GM18868 (cell line): Measurements from ENCODE around the gene DOC2A.

Source experiments
- ATAC-seq: cut with Tn5 transposase; IDR thresholded peaks from one replicate; pipeline ENCODE4 v1.9.1; 2021; ENCODE audit warnings: mild to moderate bottlenecking, moderate library complexity; ENCODE audit not compliant: unreplicated experiment

Gene DOC2A

DNA sequence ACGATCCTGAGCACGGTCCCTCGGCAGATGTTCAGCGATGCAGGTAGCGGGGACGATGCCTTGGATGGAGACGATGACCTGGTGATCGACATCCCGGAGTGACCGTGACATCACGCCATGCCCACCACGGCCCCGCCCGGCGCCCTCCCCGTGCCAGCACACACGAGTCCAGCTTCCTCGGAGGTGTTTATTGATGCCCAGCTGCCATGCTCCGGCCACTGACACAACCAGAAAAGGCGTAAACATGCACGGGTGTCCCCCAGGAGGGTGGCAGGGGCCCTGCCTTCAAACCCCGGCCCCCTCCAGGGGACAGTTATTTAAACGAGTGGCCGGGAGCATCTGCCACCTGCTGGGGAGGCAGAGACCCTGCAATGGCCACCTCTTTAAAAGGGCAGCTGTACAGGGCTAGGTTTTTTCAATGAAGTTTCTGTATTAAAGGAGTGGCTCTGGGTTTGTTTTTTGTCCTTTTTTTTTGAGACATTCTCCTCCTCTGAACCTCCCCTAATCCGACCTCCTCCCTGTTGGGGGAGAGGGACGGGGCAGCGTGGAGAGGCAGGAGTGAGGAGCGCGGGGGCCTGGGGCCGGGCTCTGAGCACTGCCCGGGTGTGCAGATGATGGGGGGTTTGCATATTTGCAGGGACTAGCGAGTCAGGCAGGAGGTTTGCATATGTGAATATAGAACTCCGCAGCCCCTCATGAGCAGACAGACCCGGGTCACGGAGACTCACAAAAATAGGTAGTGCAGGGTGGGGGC lies 5.3 kb downstream of the DOC2A start:
- no peak for ATAC-seq

- no peak for ATAC-seq
Measured at GRCh38 chr16:30004811-30005242, 6.0 kb downstream of the DOC2A start.

DNA sequence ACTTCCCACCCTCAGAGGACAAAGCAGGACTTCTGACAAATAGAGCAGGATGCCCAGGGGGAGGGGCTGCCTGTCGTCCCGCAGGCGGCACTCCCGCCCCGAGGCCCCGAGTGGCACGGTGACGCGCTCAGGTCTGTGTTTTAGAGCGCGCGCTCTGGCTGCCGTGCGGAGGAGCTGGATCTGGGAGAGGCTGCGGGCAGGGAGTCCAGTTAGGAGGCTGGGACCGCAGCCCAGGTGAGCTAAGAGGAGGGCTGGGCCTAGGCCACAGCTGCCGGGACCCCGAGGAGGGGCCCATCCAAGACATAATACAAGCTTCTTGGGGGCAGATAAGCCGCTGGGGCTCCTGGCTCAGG lies 6.4 kb downstream of the DOC2A start:
- ATAC-seq: no peak

DNA sequence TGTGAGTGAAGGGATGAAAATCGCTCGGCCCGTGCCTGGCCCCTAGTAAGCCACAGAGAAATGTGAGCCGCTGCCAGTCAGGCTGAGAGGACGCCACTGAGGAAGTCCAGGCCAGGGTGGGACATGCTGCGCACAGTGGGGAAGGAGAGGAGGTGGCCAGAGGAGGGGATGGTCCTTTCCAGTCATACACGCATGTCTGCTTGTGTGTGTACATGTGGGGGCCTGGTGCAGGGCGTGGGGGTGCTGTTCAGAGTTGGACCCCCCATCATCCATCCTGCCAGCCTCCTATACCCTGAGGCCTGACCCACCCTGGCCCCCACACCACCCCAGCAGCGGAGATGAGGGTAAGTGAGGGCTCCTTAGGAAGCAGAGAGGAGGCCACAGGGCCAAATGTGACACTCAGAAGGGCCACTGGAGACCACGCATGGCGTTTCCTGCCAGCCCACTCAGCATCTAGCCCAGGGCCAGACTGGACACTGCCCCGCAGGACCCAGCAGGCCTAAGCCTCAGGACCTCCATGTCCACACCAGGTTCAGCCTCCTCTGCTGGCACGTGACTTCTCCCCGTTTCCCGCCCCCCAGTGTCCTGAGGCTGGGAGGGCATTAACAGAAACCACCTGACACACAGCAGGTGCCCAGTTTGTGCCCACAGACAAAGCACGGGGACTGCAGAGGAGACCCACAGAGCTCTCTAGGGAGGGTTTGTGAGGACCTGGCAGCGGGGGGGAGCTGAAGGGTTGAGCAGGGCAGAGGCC lies 7.0 kb downstream of the DOC2A start:
- no peak for ATAC-seq

- no peak for ATAC-seq
Measured at GRCh38 chr16:30002614-30003346, 8.0 kb downstream of the DOC2A start.

DNA sequence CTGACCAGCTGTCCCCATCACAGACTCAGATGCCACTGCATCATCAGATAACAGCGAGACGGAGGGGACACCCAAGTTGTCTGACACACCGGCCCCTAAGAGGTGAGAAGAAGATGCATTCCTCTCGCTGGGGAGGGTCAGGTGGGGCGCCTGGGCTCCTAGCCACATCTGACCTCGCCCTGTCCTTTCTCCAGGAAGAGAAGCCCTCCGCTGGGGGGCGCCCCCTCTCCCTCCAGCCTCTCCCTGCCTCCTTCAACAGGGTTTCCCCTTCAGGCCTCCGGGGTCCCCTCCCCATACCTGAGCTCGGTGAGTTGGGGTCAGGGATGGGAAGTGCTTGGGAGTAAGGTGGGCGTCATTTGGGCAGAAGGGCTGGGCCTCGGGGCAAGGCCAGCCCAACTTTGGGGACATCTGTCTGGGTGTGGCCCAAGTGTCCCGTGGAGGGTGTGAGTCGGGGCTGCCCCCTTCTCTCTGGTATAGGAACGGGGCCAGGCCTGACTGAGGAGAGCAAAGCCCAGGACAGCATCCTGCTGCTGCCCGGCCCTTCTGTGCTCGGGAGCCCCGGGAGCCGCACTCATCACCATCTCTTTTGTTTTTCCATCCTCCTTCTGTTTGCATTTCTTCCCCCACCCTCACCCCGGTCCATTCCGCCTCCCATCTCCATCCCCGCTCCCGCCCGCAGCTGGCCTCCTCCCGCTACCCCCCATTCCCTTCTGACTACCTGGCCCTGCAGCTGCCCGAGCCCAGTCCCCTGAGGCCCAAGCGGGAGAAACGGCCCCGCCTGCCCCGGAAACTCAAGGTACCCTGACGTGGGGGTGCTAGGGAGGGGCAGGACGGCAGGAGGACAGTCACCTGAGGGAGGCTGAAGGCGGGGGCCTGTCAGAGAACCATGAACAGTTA lies 9.8 kb downstream of the DOC2A start:
- ATAC-seq: no peak

DNA sequence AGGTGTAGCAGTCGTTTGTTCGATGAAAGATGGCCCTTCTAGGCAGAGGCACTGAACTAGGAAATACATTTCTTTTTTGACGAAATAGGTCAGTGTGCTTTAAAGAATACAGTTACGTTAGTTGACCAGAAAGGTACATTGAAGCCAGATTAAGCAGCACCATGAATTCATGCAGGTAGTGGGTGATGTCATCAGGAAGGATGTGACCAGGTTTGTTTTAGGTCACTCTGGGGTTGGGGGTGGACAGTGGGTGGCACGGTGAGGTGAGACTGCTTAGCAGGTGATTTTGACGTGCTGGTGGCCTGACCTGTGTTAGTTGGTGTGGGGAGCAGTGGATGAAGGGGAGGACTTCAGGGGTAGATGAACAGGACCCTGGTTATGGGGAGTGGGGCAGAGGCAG lies 11.2 kb downstream of the DOC2A start:
- no peak for ATAC-seq

DNA sequence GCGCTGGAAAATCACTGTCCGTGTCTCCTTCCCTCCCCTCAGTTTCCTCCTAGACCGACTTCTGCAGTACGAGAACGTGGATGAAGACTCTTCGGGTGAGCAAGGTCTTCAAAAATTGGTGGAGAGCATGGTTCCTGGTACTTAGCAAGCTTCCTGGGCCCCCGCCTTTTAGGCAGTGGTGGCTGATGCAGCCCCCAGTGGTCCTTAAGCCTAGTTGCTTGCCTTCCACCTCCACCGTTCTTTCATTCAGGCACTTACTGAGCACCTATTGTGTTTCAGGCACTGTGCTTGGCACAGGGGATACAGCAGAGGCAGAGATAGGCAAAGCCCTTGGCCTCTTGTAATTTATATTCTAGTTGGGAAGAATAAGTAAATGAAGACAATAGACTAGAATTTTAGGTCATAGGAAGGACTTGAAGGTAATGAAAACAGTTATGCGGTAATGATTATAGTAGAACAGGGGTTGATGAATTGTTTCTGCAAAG lies 14.0 kb downstream of the DOC2A start:
- ATAC-seq: no peak

DNA sequence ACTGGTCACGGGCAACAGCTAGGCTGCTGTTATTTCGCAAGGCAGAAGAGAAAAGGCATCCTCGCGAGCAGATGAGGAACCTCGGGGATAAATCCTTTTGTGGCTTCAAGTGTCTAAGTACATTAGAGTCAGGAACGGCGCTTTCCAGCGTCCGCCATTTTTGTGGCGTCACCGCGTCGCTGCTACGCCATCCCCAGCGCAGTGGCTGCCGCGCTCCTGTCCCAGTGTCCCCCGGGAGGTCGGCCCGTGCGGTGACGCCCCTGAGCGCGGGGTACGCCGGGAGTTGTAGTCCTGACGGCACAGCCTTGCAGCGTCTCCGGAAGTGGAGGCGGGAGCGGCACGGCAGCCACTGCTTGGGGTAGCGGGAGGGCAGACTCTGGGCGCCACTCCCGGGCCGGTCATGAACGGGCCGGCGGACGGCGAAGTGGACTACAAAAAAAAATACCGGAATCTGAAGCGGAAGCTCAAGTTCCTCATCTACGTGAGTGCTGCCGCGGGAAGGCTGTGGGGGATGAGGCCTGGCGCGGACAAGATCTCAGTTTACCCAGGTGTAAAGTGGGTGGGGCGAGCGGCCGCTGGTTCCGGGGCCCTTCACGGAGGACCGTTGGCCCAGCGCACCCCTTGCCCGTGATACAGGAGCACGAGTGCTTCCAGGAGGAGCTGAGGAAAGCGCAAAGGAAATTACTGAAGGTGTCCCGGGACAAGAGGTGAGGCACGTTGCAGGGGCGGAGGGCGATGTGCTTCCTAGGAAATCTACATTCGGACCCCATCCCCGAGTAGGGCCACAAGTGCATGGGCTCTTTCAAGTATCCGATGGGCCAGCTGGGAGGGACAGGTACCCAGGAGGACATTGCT lies 14.7 kb downstream of the DOC2A start, which contains the start of gene INO80E:
Gene INO80E, plus strand, starts transcription at position 331 of the 855 bp plus-strand sequence. Its CDS starts 70 bp downstream, at position 401.
- ATAC-seq: peak; percentile 91

GRCh38 chr16:29995324-29995910 lies 15.4 kb downstream of the DOC2A start, which contains the start of gene HIRIP3:
HIRIP3 (minus strand) TSS chr16:29995617; CDS start chr16:29995605, 12 bp downstream.
- peak; percentile 35 for ATAC-seq

DNA sequence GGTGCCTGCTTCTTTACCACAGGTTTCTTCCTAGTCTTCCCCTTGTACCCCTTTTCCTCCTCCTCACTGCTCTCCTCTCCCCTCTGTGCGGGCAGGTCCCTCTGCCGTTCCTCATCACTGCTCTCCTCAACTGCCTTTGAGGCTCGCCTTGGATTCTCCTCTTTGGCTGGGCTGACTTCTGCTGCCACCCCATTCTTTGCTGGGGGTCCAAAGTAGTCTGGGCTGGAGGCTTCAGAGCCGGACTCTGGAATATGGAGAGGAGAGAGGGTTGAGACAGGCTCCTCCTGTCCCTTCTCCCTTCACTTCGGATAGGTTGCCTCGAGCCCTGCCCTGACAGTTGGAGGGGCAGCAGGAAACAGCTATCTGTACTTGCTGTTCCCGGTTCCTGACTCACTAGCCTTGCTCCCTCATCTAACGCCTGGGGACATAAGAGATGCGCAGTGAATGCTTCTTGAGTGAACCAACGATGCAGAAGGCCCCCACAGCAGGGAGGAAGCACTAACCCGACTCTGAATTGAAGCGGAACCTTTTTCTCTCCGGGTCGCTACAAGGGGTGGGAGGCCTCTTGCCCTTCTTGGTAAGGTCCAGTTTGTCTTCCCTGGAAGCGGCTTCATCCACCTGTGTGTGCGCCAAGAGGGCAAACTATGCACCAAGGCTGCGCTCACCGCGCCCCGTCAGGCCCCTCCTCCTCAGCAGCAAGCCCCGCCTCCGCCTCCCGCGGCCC lies 16.1 kb downstream of the DOC2A start:
- peak; percentile 30 for ATAC-seq

- no peak for ATAC-seq
Measured at GRCh38 chr16:29993903-29994599, 16.8 kb downstream of the DOC2A start.

DNA sequence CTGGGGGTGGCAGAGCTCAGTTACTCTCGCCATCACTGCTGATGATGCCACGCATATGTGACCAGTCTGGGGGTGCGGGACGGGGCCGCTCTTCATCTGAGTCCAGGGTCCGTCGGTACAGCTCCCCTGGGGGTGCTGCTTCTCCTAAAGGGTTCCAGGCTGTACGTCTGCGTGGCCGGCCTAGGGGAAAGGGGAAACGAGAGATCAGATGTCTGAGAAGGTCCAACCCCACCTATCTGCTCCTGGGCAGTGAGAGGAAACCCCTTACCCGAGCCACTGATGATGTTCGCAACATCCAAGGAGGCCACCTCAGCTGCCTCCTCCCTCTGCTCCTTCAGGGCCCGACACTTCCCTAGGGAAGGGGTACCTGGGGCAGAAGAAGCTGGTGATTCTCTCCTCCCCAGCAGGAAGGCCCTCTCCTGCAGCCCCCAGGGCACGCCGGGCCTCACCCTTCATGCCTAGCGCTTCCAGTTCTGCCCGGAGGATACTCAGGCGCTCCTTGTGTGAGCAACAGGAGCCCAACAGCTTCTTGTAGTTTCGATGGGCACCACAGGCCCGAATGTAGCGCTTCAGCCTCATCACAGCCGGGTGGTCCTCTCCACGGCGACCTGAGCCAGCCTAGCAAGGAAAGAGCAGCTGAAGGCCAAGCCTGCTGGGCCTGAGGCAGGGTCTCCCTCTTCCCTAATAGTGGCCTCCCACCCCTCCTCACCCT lies 17.5 kb downstream of the DOC2A start:
- ATAC-seq: no peak

DNA sequence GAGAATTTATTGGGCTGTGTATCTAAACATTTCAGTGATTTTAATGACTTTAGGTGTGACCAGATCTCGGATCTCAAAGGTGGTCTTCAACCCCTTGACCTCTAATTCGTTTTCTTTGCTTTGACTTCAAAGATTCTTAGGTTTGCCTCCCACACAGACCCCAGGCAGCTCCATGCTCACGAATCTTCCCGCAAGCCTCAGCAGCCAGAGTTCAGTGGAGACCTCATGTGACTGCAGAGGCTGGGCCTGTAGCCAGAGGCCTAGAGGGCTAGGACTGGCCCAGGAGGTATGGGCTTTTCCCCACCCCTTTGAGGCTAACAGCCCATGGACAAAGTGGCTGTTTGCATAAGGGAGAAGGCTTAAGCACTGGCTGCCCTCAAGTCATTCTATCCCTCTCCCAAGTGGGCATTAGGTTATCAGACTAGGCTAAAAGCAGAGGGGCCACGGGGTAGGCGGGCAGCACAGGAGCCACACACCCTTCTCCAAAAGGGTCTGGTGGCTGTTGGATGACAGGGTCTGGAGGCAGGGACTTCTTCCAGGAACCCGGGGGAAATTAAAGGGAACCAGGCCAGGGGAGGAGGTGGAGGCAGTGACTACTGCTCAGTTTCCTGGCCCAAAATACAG lies 18.4 kb downstream of the DOC2A start:
- no peak for ATAC-seq

DNA sequence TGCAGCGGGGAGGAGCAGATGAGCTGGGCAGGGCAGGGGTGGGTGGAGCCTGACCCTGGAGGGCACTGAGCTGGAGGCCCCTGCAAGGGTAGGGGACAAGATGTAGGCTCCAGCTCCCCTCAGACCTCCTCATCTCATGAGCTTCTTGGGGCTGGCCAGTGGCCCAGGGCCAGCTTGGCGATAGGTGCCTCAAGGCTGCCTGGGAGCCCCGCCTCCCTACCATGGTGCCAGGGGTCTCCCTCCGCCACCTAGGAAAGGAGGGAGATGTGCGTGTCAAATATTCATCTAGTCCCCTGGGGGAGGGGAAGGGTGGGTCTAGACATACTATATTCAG lies 19.3 kb downstream of the DOC2A start:
- no peak for ATAC-seq

- no peak for ATAC-seq
Measured at GRCh38 chr16:29990883-29991570, 19.8 kb downstream of the DOC2A start.
